Measurements from ENCODE around the gene HOXD11. TPM values are rescaled to one million over a fixed set of nuclear protein-coding genes. Genes with fewer than 3 reads are reported as not detected.

HOXD11 gene
- total and polyA plus RNA-seq, 2 of the 13 experiments (the other 11 are each of a cell fraction or from before 2014, with no cell fraction given) = not detected

DNA sequence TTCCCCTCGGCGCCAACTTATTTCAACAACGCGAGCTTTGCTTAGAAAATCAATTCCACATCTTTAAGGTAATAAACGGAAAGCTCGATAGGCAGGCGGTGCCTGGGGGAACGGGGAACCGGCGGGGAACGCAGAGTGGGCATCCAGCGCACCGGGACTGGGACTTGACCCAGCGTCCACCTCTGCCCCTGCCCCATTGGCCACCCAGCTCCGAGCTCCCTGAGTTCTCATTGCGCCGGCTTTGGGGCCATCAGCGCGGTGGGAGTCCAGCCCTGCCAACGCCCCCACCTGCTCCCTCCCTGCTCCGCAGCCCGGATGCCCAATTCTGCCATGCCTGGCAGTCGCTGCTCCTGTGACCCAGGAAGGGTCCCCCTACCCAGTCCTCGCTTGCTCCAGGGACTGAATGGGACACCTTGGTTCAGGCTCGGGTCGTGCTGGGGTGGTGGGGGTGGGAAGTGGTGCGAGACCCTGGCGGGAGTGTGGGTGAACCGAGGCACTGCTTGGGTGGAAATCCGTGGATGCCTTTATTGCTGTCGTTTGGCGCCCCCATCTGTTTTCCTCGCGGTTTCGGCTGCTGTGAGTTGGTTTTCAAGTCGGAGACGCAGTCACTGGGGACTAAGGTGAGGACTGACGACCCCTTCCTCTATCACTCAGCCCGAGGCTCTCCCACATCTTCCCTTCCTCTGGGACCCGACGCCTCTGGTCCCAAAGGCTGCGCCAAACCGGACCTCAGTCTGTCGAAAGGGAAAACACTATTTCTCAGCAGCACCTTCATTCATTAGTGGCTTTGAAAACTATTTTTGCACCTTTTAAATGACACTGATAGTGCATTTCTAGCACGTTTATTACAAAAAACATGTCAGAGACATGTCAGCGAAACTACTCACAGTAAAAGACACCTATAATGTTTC is 21.0 kb upstream of the HOXD11 start (continued):
- TF ChIP-seq, protein P1, sequence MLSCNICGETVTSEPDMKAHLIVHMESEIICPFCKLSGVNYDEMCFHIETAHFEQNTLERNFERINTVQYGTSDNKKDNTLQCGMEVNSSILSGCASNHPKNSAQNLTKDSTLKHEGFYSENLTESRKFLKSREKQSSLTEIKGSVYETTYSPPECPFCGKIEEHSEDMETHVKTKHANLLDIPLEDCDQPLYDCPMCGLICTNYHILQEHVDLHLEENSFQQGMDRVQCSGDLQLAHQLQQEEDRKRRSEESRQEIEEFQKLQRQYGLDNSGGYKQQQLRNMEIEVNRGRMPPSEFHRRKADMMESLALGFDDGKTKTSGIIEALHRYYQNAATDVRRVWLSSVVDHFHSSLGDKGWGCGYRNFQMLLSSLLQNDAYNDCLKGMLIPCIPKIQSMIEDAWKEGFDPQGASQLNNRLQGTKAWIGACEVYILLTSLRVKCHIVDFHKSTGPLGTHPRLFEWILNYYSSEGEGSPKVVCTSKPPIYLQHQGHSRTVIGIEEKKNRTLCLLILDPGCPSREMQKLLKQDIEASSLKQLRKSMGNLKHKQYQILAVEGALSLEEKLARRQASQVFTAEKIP (CRISPR knock-in tag; IDR thresholded peaks at IDR 0.05; ENCODE audit: borderline replicate concordance) = no peak
- TF ChIP-seq, protein P2, sequence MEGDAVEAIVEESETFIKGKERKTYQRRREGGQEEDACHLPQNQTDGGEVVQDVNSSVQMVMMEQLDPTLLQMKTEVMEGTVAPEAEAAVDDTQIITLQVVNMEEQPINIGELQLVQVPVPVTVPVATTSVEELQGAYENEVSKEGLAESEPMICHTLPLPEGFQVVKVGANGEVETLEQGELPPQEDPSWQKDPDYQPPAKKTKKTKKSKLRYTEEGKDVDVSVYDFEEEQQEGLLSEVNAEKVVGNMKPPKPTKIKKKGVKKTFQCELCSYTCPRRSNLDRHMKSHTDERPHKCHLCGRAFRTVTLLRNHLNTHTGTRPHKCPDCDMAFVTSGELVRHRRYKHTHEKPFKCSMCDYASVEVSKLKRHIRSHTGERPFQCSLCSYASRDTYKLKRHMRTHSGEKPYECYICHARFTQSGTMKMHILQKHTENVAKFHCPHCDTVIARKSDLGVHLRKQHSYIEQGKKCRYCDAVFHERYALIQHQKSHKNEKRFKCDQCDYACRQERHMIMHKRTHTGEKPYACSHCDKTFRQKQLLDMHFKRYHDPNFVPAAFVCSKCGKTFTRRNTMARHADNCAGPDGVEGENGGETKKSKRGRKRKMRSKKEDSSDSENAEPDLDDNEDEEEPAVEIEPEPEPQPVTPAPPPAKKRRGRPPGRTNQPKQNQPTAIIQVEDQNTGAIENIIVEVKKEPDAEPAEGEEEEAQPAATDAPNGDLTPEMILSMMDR (CRISPR knock-in tag; IDR thresholded peaks at IDR 0.05) = peak; percentile 95
- TF ChIP-seq ZNF138 (CRISPR knock-in tag; IDR thresholded peaks at IDR 0.05; ENCODE audit: low read depth) (0 out of 2 replicates have a peak, but pooled peaks have one; percentile 32), RAD21 (CRISPR knock-in tag; IDR thresholded peaks at IDR 0.05) (peak; percentile 81), XRCC5 (optimal IDR thresholded peaks at IDR 0.05; ENCODE audit: low read length) (peak; percentile 70), STAG1 (CRISPR knock-in tag; IDR thresholded peaks at IDR 0.05) (peak; percentile 97), RNF2 (conservative IDR thresholded peaks at IDR 0.05; ENCODE audit: low read depth) (0 out of 2 replicates have a peak, but pooled peaks have one; percentile 57), BRD4 (CRISPR knock-in tag; IDR thresholded peaks at IDR 0.05) (no peak), GABPB1 (CRISPR knock-in tag; IDR thresholded peaks at IDR 0.05) (peak; percentile 14; the same call in 1 of the 2 replicates), JUNB (CRISPR knock-in tag; IDR thresholded peaks at IDR 0.05; ENCODE audit: borderline replicate concordance) (0 out of 2 replicates have a peak, but pooled peaks have one; percentile 23), EZH2 (conservative IDR thresholded peaks at IDR 0.05; ENCODE audit: low read depth, low read length) (peak; percentile 88), NFKB2 (CRISPR knock-in tag; IDR thresholded peaks at IDR 0.05; ENCODE audit: borderline replicate concordance) (peak; percentile 52; the same call in 1 of the 2 replicates), ZNF737 (CRISPR knock-in tag; IDR thresholded peaks at IDR 0.05; ENCODE audit: borderline replicate concordance) (no peak), ZNF501 (CRISPR knock-in tag; IDR thresholded peaks at IDR 0.05) (peak; percentile 47; the same call in 1 of the 2 replicates), ZNF337 (CRISPR knock-in tag; IDR thresholded peaks at IDR 0.05; ENCODE audit: borderline replicate concordance, low read depth) (no peak), TBX2 (CRISPR knock-in tag; IDR thresholded peaks at IDR 0.05; ENCODE audit: borderline replicate concordance) (peak; percentile 44; the same call in 1 of the 2 replicates), HOXA9 (CRISPR knock-in tag; IDR thresholded peaks at IDR 0.05; ENCODE audit: borderline replicate concordance) (0 out of 2 replicates have a peak, but pooled peaks have one; percentile 36)
- TF ChIP-seq, protein P3, sequence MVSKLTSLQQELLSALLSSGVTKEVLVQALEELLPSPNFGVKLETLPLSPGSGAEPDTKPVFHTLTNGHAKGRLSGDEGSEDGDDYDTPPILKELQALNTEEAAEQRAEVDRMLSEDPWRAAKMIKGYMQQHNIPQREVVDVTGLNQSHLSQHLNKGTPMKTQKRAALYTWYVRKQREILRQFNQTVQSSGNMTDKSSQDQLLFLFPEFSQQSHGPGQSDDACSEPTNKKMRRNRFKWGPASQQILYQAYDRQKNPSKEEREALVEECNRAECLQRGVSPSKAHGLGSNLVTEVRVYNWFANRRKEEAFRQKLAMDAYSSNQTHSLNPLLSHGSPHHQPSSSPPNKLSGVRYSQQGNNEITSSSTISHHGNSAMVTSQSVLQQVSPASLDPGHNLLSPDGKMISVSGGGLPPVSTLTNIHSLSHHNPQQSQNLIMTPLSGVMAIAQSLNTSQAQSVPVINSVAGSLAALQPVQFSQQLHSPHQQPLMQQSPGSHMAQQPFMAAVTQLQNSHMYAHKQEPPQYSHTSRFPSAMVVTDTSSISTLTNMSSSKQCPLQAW (CRISPR knock-in tag; IDR thresholded peaks at IDR 0.05) = peak; percentile 46; the same call in 1 of the 2 replicates
- TF ChIP-seq, protein P4, sequence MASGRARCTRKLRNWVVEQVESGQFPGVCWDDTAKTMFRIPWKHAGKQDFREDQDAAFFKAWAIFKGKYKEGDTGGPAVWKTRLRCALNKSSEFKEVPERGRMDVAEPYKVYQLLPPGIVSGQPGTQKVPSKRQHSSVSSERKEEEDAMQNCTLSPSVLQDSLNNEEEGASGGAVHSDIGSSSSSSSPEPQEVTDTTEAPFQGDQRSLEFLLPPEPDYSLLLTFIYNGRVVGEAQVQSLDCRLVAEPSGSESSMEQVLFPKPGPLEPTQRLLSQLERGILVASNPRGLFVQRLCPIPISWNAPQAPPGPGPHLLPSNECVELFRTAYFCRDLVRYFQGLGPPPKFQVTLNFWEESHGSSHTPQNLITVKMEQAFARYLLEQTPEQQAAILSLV (CRISPR knock-in tag; IDR thresholded peaks at IDR 0.05; ENCODE audit: borderline replicate concordance) = peak; percentile 62; the same call in 1 of the 2 replicates
- TF ChIP-seq, protein P5, sequence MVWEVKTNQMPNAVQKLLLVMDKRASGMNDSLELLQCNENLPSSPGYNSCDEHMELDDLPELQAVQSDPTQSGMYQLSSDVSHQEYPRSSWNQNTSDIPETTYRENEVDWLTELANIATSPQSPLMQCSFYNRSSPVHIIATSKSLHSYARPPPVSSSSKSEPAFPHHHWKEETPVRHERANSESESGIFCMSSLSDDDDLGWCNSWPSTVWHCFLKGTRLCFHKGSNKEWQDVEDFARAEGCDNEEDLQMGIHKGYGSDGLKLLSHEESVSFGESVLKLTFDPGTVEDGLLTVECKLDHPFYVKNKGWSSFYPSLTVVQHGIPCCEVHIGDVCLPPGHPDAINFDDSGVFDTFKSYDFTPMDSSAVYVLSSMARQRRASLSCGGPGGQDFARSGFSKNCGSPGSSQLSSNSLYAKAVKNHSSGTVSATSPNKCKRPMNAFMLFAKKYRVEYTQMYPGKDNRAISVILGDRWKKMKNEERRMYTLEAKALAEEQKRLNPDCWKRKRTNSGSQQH (CRISPR knock-in tag; IDR thresholded peaks at IDR 0.05; ENCODE audit: low read depth) = 0 out of 2 replicates have a peak, but pooled peaks have one; percentile 45
